HUES48 (cell line): ENCODE data around the gene TMPRSS6.

ENCODE experiments used
- H3K27ac ChIP-seq: one replicate; pipeline ENCODE4 v1.7.0; 2013; ENCODE audit warnings: low read depth, low read length, inconsistent platforms
- H3K27me3 ChIP-seq: 2 replicates; pipeline ENCODE4 v1.6.1; 2013; ENCODE audit warnings: mild to moderate bottlenecking, low read length; ENCODE audit not compliant: control insufficient read depth, insufficient read depth
- H3K36me3 ChIP-seq: 2 replicates; pipeline ENCODE4 v1.6.1; 2013; ENCODE audit warnings: low read length; ENCODE audit not compliant: control insufficient read depth, insufficient read depth
- H3K4me1 ChIP-seq: 2 replicates; pipeline ENCODE4 v1.6.1; 2013; ENCODE audit warnings: mild to moderate bottlenecking, low read length; ENCODE audit not compliant: control insufficient read depth, insufficient read depth
- H3K4me3 ChIP-seq: 2 replicates; pipeline ENCODE4 v1.5.1; 2013; ENCODE audit warnings: mild to moderate bottlenecking, low read depth, low read length
- H3K9ac ChIP-seq: 2 replicates; pipeline ENCODE4 v1.6.1; 2013; ENCODE audit warnings: mild to moderate bottlenecking, low read depth, low read length, moderate library complexity
- H3K9me3 ChIP-seq: 2 replicates; pipeline ENCODE4 v1.6.1; 2013; ENCODE audit warnings: low read length; ENCODE audit not compliant: control insufficient read depth, insufficient read depth

TMPRSS6 gene

GRCh38 chr22:37148031-37148651, 38.6 kb upstream of the TMPRSS6 start:
- Histone ChIP-seq H3K36me3 (no peaks in the 10 kb centered on the region), H3K9ac (no peak overlapping the region), H3K9me3 (no peaks in the 10 kb centered on the region), H3K27ac (no peak overlapping the region), H3K4me1 (no peaks in the 10 kb centered on the region; the same call in 1 of the 2 replicates), H3K4me3 (no peak overlapping the region), H3K27me3 (no peaks in the 10 kb centered on the region)

- no peak overlapping the region for H3K9ac ChIP-seq
- no peak overlapping the region for H3K4me3 ChIP-seq
- no peaks in the 10 kb centered on the region; the same call in 1 of the 2 replicates for H3K4me1 ChIP-seq
Observed at GRCh38 chr22:37147186-37147990, 37.9 kb upstream of the TMPRSS6 start.

GRCh38 chr22:37146507-37147180, 37.1 kb upstream of the TMPRSS6 start:
- no peak overlapping the region for H3K27ac ChIP-seq
- no peaks in the 10 kb centered on the region for H3K36me3 ChIP-seq
- no peaks in the 10 kb centered on the region; the same call in 1 of the 2 replicates for H3K4me1 ChIP-seq
- H3K9me3 ChIP-seq: no peaks in the 10 kb centered on the region
- no peak overlapping the region for H3K9ac ChIP-seq
- H3K4me3 ChIP-seq: no peak overlapping the region
- no peaks in the 10 kb centered on the region for H3K27me3 ChIP-seq

More at GRCh38 chr22:37147186-37147990, 37.9 kb upstream of the TMPRSS6 start:
- no peak overlapping the region for H3K27ac ChIP-seq
- no peaks in the 10 kb centered on the region for H3K36me3 ChIP-seq
- H3K27me3 ChIP-seq: no peaks in the 10 kb centered on the region
- H3K9me3 ChIP-seq: no peaks in the 10 kb centered on the region

- Histone ChIP-seq H3K9me3 (no peaks in the 10 kb centered on the region), H3K27me3 (no peaks in the 10 kb centered on the region), H3K36me3 (no peaks in the 10 kb centered on the region), H3K4me3 (no peak overlapping the region), H3K4me1 (no peaks in the 10 kb centered on the region; the same call in 1 of the 2 replicates), H3K27ac (no peak overlapping the region), H3K9ac (no peak overlapping the region)
Observed at GRCh38 chr22:37146051-37146385, 36.5 kb upstream of the TMPRSS6 start.

GRCh38 chr22:37145180-37146050, 35.9 kb upstream of the TMPRSS6 start:
- Histone ChIP-seq H3K9me3 (no peaks in the 10 kb centered on the region), H3K4me1 (no peaks in the 10 kb centered on the region; the same call in 1 of the 2 replicates), H3K27me3 (no peaks in the 10 kb centered on the region), H3K27ac (no peak overlapping the region), H3K36me3 (no peaks in the 10 kb centered on the region), H3K9ac (no peak overlapping the region), H3K4me3 (no peak overlapping the region)

GRCh38 chr22:37144180-37144554, 34.7 kb upstream of the TMPRSS6 start:
- Histone ChIP-seq H3K36me3 (no peaks in the 10 kb centered on the region), H3K4me1 (no peaks in the 10 kb centered on the region), H3K27me3 (no peaks in the 10 kb centered on the region), H3K4me3 (no peak overlapping the region), H3K9me3 (no peaks in the 10 kb centered on the region), H3K27ac (no peak overlapping the region), H3K9ac (no peak overlapping the region)

GRCh38 chr22:37141971-37142370, 32.5 kb upstream of the TMPRSS6 start:
- H3K4me1 ChIP-seq: no peaks in the 10 kb centered on the region
- H3K9me3 ChIP-seq: no peaks in the 10 kb centered on the region
- H3K27me3 ChIP-seq: no peaks in the 10 kb centered on the region
- no peak overlapping the region for H3K4me3 ChIP-seq
- no peak overlapping the region for H3K27ac ChIP-seq
- no peak overlapping the region for H3K9ac ChIP-seq
- no peaks in the 10 kb centered on the region for H3K36me3 ChIP-seq

- Histone ChIP-seq H3K36me3 (no peaks in the 10 kb centered on the region), H3K9ac (no peak overlapping the region)
Observed at GRCh38 chr22:37141476-37141875, 32.0 kb upstream of the TMPRSS6 start.

GRCh38 chr22:37140686-37141323, 31.3 kb upstream of the TMPRSS6 start:
- no peak overlapping the region for H3K27ac ChIP-seq
- no peak overlapping the region for H3K9ac ChIP-seq
- H3K4me1 ChIP-seq: no peaks in the 10 kb centered on the region
- no peak overlapping the region for H3K4me3 ChIP-seq
- no peaks in the 10 kb centered on the region for H3K27me3 ChIP-seq
- no peaks in the 10 kb centered on the region for H3K9me3 ChIP-seq
- H3K36me3 ChIP-seq: no peaks in the 10 kb centered on the region

More at GRCh38 chr22:37141476-37141875, 32.0 kb upstream of the TMPRSS6 start:
- Histone ChIP-seq H3K27ac (no peak overlapping the region), H3K27me3 (no peaks in the 10 kb centered on the region), H3K9me3 (no peaks in the 10 kb centered on the region), H3K4me3 (no peak overlapping the region), H3K4me1 (no peaks in the 10 kb centered on the region)

GRCh38 chr22:37139762-37140161, 30.2 kb upstream of the TMPRSS6 start:
- no peak overlapping the region for H3K4me3 ChIP-seq
- no peaks in the 10 kb centered on the region for H3K4me1 ChIP-seq
- H3K9me3 ChIP-seq: no peaks in the 10 kb centered on the region
- H3K9ac ChIP-seq: no peak overlapping the region
- no peaks in the 10 kb centered on the region for H3K27me3 ChIP-seq
- no peak overlapping the region for H3K27ac ChIP-seq
- no peaks in the 10 kb centered on the region for H3K36me3 ChIP-seq
